Measurements from ENCODE around the gene LMBRD2.
A peak's percentile ranks its signal among the peaks of the same experiment; 100 is the strongest.

The LMBRD2 gene

GRCh38 chr5:36161361-36161760 is 9.7 kb upstream of the LMBRD2 start:
- Histone ChIP-seq H3K36me3 (ENCODE audit: insufficient read depth, low read length) (peaks cover 28% of the 10 kb centered on the region), H3K4me3 (ENCODE audit: low read depth, low read length) (no peak overlapping the region), H2AFZ (ENCODE audit: low read length, unreplicated experiment) (no peak overlapping the region), H3K27me3 (ENCODE audit: insufficient read depth, low read length) (no peaks in the 10 kb centered on the region), H3K79me2 (ENCODE audit: control insufficient read depth, insufficient read depth, low read length, unreplicated experiment) (peaks cover 10% of the 10 kb centered on the region), H3K27ac (ENCODE audit: low read depth, low read length) (no peak overlapping the region), H3K4me1 (ENCODE audit: control insufficient read depth, insufficient read depth, low read length, unreplicated experiment) (peaks cover 2% of the 10 kb centered on the region)

- Histone ChIP-seq H3K36me3 (ENCODE audit: insufficient read depth, low read length) (peaks cover 34% of the 10 kb centered on the region), H3K79me2 (ENCODE audit: control insufficient read depth, insufficient read depth, low read length, unreplicated experiment) (peaks cover 16% of the 10 kb centered on the region), H3K4me1 (ENCODE audit: control insufficient read depth, insufficient read depth, low read length, unreplicated experiment) (peaks cover 8% of the 10 kb centered on the region), H2AFZ (ENCODE audit: low read length, unreplicated experiment) (no peak overlapping the region), H3K27ac (ENCODE audit: low read depth, low read length) (no peak overlapping the region), H3K4me3 (ENCODE audit: low read depth, low read length) (no peak overlapping the region), H3K27me3 (ENCODE audit: insufficient read depth, low read length) (no peaks in the 10 kb centered on the region)
These were observed 8.9 kb upstream of the LMBRD2 start for GRCh38 chr5:36160617-36161016.

GRCh38 chr5:36158144-36158543 is 6.5 kb upstream of the LMBRD2 start:
- Histone ChIP-seq H3K27me3 (ENCODE audit: insufficient read depth, low read length) (no peaks in the 10 kb centered on the region), H3K36me3 (ENCODE audit: insufficient read depth, low read length) (peaks cover 36% of the 10 kb centered on the region), H3K4me3 (ENCODE audit: low read depth, low read length) (no peak overlapping the region), H2AFZ (ENCODE audit: low read length, unreplicated experiment) (no peak overlapping the region), H3K4me1 (ENCODE audit: control insufficient read depth, insufficient read depth, low read length, unreplicated experiment) (peaks cover 16% of the 10 kb centered on the region), H3K27ac (ENCODE audit: low read depth, low read length) (no peak overlapping the region), H3K79me2 (ENCODE audit: control insufficient read depth, insufficient read depth, low read length, unreplicated experiment) (peaks cover 33% of the 10 kb centered on the region)

- Histone ChIP-seq H3K79me2 (ENCODE audit: control insufficient read depth, insufficient read depth, low read length, unreplicated experiment) (peaks cover 42% of the 10 kb centered on the region), H2AFZ (ENCODE audit: low read length, unreplicated experiment) (no peak overlapping the region), H3K36me3 (ENCODE audit: insufficient read depth, low read length) (peaks cover 28% of the 10 kb centered on the region), H3K27ac (ENCODE audit: low read depth, low read length) (no peak overlapping the region), H3K27me3 (ENCODE audit: insufficient read depth, low read length) (no peaks in the 10 kb centered on the region), H3K4me3 (ENCODE audit: low read depth, low read length) (no peak overlapping the region), H3K4me1 (ENCODE audit: control insufficient read depth, insufficient read depth, low read length, unreplicated experiment) (peaks cover 16% of the 10 kb centered on the region)
These were observed 4.9 kb upstream of the LMBRD2 start for GRCh38 chr5:36156619-36157018.

- H3K79me2 ChIP-seq (ENCODE audit: control insufficient read depth, insufficient read depth, low read length, unreplicated experiment) = peaks cover 41% of the 10 kb centered on the region
- H3K4me1 ChIP-seq (ENCODE audit: control insufficient read depth, insufficient read depth, low read length, unreplicated experiment) = peaks cover 16% of the 10 kb centered on the region
- no peak overlapping the region for H3K27ac ChIP-seq (ENCODE audit: low read depth, low read length)
- H3K4me3 ChIP-seq (ENCODE audit: low read depth, low read length) = no peak overlapping the region
- peaks cover 25% of the 10 kb centered on the region for H3K36me3 ChIP-seq (ENCODE audit: insufficient read depth, low read length)
- no peaks in the 10 kb centered on the region for H3K27me3 ChIP-seq (ENCODE audit: insufficient read depth, low read length)
- H2AFZ ChIP-seq (ENCODE audit: low read length, unreplicated experiment) = no peak overlapping the region
These were observed 4.5 kb upstream of the LMBRD2 start for GRCh38 chr5:36156121-36156601.

GRCh38 chr5:36155291-36155690 is 3.6 kb upstream of the LMBRD2 start:
- Histone ChIP-seq H3K4me1 (ENCODE audit: control insufficient read depth, insufficient read depth, low read length, unreplicated experiment) (peaks cover 19% of the 10 kb centered on the region), H3K79me2 (ENCODE audit: control insufficient read depth, insufficient read depth, low read length, unreplicated experiment) (peaks cover 41% of the 10 kb centered on the region), H3K36me3 (ENCODE audit: insufficient read depth, low read length) (peaks cover 22% of the 10 kb centered on the region), H2AFZ (ENCODE audit: low read length, unreplicated experiment) (no peak overlapping the region), H3K4me3 (ENCODE audit: low read depth, low read length) (no peak overlapping the region), H3K27ac (ENCODE audit: low read depth, low read length) (no peak overlapping the region), H3K27me3 (ENCODE audit: insufficient read depth, low read length) (no peaks in the 10 kb centered on the region)

GRCh38 chr5:36153726-36154125 is 2.0 kb upstream of the LMBRD2 start:
- Histone ChIP-seq H3K79me2 (ENCODE audit: control insufficient read depth, insufficient read depth, low read length, unreplicated experiment) (peaks cover 51% of the 10 kb centered on the region), H3K4me3 (ENCODE audit: low read depth, low read length) (peak overlapping the region; percentile 96), H2AFZ (ENCODE audit: low read length, unreplicated experiment) (no peak overlapping the region), H3K27me3 (ENCODE audit: insufficient read depth, low read length) (no peaks in the 10 kb centered on the region), H3K27ac (ENCODE audit: low read depth, low read length) (no peak overlapping the region), H3K4me1 (ENCODE audit: control insufficient read depth, insufficient read depth, low read length, unreplicated experiment) (peaks cover 25% of the 10 kb centered on the region), H3K36me3 (ENCODE audit: insufficient read depth, low read length) (peaks cover 18% of the 10 kb centered on the region; the same call in 1 of the 2 replicates)

GRCh38 chr5:36153298-36153677 is 1.6 kb upstream of the LMBRD2 start:
- Histone ChIP-seq H3K27ac (ENCODE audit: low read depth, low read length) (no peak overlapping the region), H2AFZ (ENCODE audit: low read length, unreplicated experiment) (no peak overlapping the region), H3K4me1 (ENCODE audit: control insufficient read depth, insufficient read depth, low read length, unreplicated experiment) (peaks cover 30% of the 10 kb centered on the region), H3K36me3 (ENCODE audit: insufficient read depth, low read length) (peaks cover 18% of the 10 kb centered on the region; the same call in 1 of the 2 replicates), H3K27me3 (ENCODE audit: insufficient read depth, low read length) (no peaks in the 10 kb centered on the region), H3K4me3 (ENCODE audit: low read depth, low read length) (peak overlapping the region; percentile 96), H3K79me2 (ENCODE audit: control insufficient read depth, insufficient read depth, low read length, unreplicated experiment) (peaks cover 54% of the 10 kb centered on the region)

GRCh38 chr5:36152324-36153297 is 924 bp upstream of the LMBRD2 start:
- peaks cover 54% of the 10 kb centered on the region for H3K79me2 ChIP-seq (ENCODE audit: control insufficient read depth, insufficient read depth, low read length, unreplicated experiment)
- peak overlapping the region; percentile 96 for H3K4me3 ChIP-seq (ENCODE audit: low read depth, low read length)
- no peaks in the 10 kb centered on the region for H3K27me3 ChIP-seq (ENCODE audit: insufficient read depth, low read length)
- peaks cover 35% of the 10 kb centered on the region for H3K4me1 ChIP-seq (ENCODE audit: control insufficient read depth, insufficient read depth, low read length, unreplicated experiment)
- peaks cover 12% of the 10 kb centered on the region; the same call in 1 of the 2 replicates for H3K36me3 ChIP-seq (ENCODE audit: insufficient read depth, low read length)
- H2AFZ ChIP-seq (ENCODE audit: low read length, unreplicated experiment) = peak overlapping the region; percentile 99
- H3K27ac ChIP-seq (ENCODE audit: low read depth, low read length) = no peak overlapping the region

GRCh38 chr5:36150676-36151433 is 832 bp downstream of the LMBRD2 start:
- Histone ChIP-seq H3K36me3 (ENCODE audit: insufficient read depth, low read length) (peaks cover 6% of the 10 kb centered on the region; the same call in 1 of the 2 replicates), H3K79me2 (ENCODE audit: control insufficient read depth, insufficient read depth, low read length, unreplicated experiment) (peaks cover 54% of the 10 kb centered on the region), H3K4me3 (ENCODE audit: low read depth, low read length) (peak overlapping the region; percentile 96), H3K4me1 (ENCODE audit: control insufficient read depth, insufficient read depth, low read length, unreplicated experiment) (peaks cover 36% of the 10 kb centered on the region), H2AFZ (ENCODE audit: low read length, unreplicated experiment) (peak overlapping the region; percentile 90), H3K27me3 (ENCODE audit: insufficient read depth, low read length) (no peaks in the 10 kb centered on the region), H3K27ac (ENCODE audit: low read depth, low read length) (no peak overlapping the region)

Data from ACC112 (cell line).